Measurements from ENCODE around the gene SNRPB. TPM values are rescaled to one million over a fixed set of nuclear protein-coding genes. Genes with fewer than 3 reads are reported as not detected.
A peak's percentile ranks its signal among the peaks of the same experiment; 100 is the strongest.

SNRPB gene
- polyA plus RNA-seq, 2 of the 4 experiments (the other 2 are of a cell fraction), result 557 to 676 TPM

DNA sequence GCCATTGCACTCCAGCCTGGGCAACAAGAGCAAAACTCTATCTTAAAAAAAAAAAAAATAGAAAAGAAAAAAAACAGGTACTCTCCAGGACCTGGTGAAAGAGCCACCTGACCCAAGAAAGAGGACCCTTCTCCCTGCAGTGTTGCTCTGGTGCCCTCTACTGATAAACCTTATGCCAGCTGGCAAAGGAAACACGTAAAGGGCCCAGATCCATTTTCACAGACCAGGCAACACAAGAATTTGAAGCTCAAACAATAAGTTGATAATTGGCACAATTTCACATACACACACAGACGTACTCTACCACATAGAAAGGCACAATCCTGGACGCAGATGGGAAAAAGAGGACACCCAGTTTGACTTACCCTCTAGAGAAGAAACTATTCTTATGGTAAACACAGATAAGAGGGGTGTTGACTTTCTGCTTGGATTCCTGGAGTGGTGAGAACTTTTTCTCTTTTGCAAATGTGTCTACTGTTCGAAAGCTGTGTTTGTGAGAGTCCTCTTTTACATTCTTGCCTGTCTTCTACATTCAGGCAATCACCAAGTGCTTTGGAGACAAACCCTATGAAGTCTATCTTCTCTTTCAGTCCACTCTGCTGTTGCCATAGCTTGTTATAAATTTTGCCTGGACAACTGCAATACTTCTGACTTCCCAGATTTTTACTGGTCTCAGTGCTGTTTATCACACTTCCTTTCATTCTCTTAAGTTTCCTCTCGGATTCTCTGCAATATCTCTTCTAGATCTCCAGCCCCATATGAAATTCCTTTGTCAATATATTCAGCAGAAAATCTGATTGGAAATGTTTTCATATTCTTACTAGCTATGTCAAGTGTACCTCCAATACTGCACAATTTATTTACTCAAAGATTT lies 6.4 kb upstream of the SNRPB start:
- no peak overlapping the region for H3K27ac ChIP-seq
- ChIA-PET CTCF (interaction anchor here (0.6 to 2.3 kb wide), 8 partner anchors 9 to 1019 kb away, joined by 3 to 9 read pairs (median 3); no protein-coding TSS in a partner anchor), POLR2A (interaction anchor here (0.5 to 0.6 kb wide), 2 partner anchors 12 to 75 kb away, joined by 4 to 7 read pairs; no protein-coding TSS in a partner anchor)
- no peaks in the 10 kb centered on the region for H3K4me1 ChIP-seq
- no peak overlapping the region for H3K4me3 ChIP-seq
- TF ChIP-seq, protein P1, sequence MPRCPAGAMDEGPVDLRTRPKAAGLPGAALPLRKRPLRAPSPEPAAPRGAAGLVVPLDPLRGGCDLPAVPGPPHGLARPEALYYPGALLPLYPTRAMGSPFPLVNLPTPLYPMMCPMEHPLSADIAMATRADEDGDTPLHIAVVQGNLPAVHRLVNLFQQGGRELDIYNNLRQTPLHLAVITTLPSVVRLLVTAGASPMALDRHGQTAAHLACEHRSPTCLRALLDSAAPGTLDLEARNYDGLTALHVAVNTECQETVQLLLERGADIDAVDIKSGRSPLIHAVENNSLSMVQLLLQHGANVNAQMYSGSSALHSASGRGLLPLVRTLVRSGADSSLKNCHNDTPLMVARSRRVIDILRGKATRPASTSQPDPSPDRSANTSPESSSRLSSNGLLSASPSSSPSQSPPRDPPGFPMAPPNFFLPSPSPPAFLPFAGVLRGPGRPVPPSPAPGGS (IDR thresholded peaks at IDR 0.05), result no peak
- TF ChIP-seq MAZ (IDR thresholded peaks at IDR 0.05; ENCODE audit: borderline replicate concordance, low read depth, low read length), result no peak
- no peak for TF ChIP-seq ZC3H11A (IDR thresholded peaks at IDR 0.05)
- TF ChIP-seq RAD21 (conservative IDR thresholded peaks at IDR 0.05 in 1 of 2, IDR thresholded peaks at IDR 0.05 in 1 of 2), result peak in 1 of 2 experiments; percentile 44; a peak in 2 of 5 replicates
- TF ChIP-seq, protein P2, sequence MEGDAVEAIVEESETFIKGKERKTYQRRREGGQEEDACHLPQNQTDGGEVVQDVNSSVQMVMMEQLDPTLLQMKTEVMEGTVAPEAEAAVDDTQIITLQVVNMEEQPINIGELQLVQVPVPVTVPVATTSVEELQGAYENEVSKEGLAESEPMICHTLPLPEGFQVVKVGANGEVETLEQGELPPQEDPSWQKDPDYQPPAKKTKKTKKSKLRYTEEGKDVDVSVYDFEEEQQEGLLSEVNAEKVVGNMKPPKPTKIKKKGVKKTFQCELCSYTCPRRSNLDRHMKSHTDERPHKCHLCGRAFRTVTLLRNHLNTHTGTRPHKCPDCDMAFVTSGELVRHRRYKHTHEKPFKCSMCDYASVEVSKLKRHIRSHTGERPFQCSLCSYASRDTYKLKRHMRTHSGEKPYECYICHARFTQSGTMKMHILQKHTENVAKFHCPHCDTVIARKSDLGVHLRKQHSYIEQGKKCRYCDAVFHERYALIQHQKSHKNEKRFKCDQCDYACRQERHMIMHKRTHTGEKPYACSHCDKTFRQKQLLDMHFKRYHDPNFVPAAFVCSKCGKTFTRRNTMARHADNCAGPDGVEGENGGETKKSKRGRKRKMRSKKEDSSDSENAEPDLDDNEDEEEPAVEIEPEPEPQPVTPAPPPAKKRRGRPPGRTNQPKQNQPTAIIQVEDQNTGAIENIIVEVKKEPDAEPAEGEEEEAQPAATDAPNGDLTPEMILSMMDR (IDR thresholded peaks at IDR 0.05), result peak; percentile 24; the same call in 2 of the 3 replicates
- TF ChIP-seq EP300 (IDR thresholded peaks at IDR 0.05), result no peak
- ATAC-seq (peak; percentile 59 to 60; a peak in 3 of 6 replicates), FAIRE-seq (peak; percentile 76), DNase-seq (ENCODE audit: low read depth in 1 of 2, low spot score in 1 of 2) (no peak)
- no peak overlapping the region for H3K4me2 ChIP-seq
- 82% methylated on average over 5 of the region's 5 CpGs for WGBS (ENCODE audit: missing lambda C conversion rate)
- no peaks in the 10 kb centered on the region for H3K9me3 ChIP-seq

DNA sequence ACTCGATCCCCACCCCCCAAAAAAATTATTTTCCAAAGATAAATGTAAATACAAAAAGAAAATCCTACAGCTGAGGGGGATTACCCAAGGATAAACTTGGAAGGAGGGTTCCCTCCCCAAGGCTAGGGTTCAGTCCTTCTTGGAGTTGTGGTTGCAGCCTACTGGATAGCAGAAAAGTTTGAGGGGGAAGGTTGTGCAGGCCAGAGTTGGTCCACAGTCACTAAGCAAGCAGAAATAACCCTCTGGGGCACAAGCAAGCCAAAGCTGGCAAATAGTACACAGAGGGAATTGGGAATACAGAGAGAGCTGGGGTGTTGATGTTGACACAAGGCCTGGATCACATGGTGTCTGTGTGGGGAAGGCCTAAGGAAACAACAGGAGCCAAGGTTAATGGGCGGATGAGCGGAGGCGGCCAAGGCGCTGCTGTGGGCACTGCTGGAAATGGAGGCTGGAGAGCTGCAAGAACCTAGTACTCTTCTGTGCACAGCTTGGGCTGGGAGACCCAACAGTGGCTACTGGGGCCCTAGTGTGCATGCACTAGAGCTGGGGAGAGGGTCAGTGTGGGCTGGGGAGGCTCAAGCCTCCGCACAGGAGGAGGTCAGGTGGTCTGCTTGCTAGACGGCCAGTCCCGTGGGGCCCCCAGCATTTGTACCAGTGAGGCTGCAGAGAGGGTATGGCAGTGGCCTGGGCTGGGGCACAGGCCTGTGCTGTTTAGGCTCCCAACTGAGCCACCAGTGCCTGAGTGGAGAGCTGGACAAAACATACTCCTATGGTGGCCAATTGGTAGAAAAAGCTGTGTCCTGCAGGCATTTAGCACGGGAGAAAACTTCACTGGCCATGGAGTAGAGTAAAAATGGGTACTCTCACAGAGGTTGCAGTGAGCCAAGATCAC lies 5.5 kb upstream of the SNRPB start:
- no peak overlapping the region for H3K4me3 ChIP-seq
- no peak overlapping the region for H3K4me2 ChIP-seq
- ATAC-seq (no peak; a peak in 1 of 6 replicates), DNase-seq (ENCODE audit: low read depth in 1 of 2, low spot score in 1 of 2) (no peak), FAIRE-seq (no peak)
- H3K27ac ChIP-seq, result no peak overlapping the region
- TF ChIP-seq HOXB13 (CRISPR knock-in tag; IDR thresholded peaks at IDR 0.05; ENCODE audit: low read depth) (no peak), CBX2 (IDR thresholded peaks at IDR 0.05; ENCODE audit: borderline replicate concordance, low read depth) (no peak), TP53 (CRISPR knock-in tag; IDR thresholded peaks at IDR 0.05) (no peak), JUNB (IDR thresholded peaks at IDR 0.05) (no peak), FOSB (CRISPR knock-in tag; IDR thresholded peaks at IDR 0.05) (no peak), TFCP2L1 (CRISPR knock-in tag; IDR thresholded peaks at IDR 0.05) (no peak), ZNF302 (CRISPR knock-in tag; IDR thresholded peaks at IDR 0.05) (no peak), MYC (IDR thresholded peaks at IDR 0.05; ENCODE audit: borderline replicate concordance, low read length) (no peak), MAZ (IDR thresholded peaks at IDR 0.05; ENCODE audit: borderline replicate concordance, low read depth, low read length) (no peak), KDM1A (IDR thresholded peaks at IDR 0.05; ENCODE audit: low read depth) (no peak), SREBF2 (IDR thresholded peaks at IDR 0.05) (no peak), MAFK (IDR thresholded peaks at IDR 0.05; ENCODE audit: partially characterized antibody) (no peak), NR3C1 (IDR thresholded peaks at IDR 0.05) (no peak), EHF (CRISPR knock-in tag; IDR thresholded peaks at IDR 0.05) (no peak)
- POLR2A ChIA-PET, result interaction anchor here (0.6 kb wide), 1 partner anchor 76 kb away, joined by 4 read pairs; no protein-coding TSS in a partner anchor
- 96% methylated on average over 8 of the region's 9 CpGs for WGBS (ENCODE audit: missing lambda C conversion rate)
- H3K9me3 ChIP-seq, result no peaks in the 10 kb centered on the region
- CTCF ChIA-PET, result interaction anchor here (0.6 to 2.3 kb wide), 6 partner anchors 10 to 1020 kb away, joined by 3 to 9 read pairs (median 4); no protein-coding TSS in a partner anchor
- 0 out of 3 replicates have a peak, but pooled peaks cover 4% of the 10 kb centered on the region for H3K4me1 ChIP-seq

Data from A549 (cell line).